GM10248 (cell line): Measurements from ENCODE around the gene OBI1.
A peak's percentile ranks its signal among the peaks of the same experiment; 100 is the strongest.

Experiments
- CTCF ChIA-PET: fragments of 300-600 bp; sonication (Branson Sonifier 250); formaldehyde crosslinking; extraction: SDS; loops from one replicate; lab custom pipeline; 2021; ENCODE audit warnings: antibody characterized with exemption; lab: Yijun Ruan, JAX
- POLR2A ChIA-PET: fragments of 350-650 bp; sonication (Branson Sonifier 250); formaldehyde crosslinking; extraction: SDS; loops from one replicate; lab custom pipeline; 2020; ENCODE audit warnings: antibody characterized with exemption; lab: Yijun Ruan, JAX
- DNase-seq: peaks from one replicate; pipeline ENCODE4 v3.0.0; 2012; ENCODE audit errors: extremely low spot score
- CTCF ChIP-seq: IDR thresholded peaks from 2 replicates; pipeline ENCODE4 v1.5.1; 2012; ENCODE audit warnings: mild to moderate bottlenecking, low read depth; ENCODE audit errors: extremely low read depth, missing control alignments, control extremely low read depth

The OBI1 gene

GRCh38 chr13:78680576-78681350 is 21.8 kb upstream of the OBI1 start:
- ChIA-PET POLR2A (no interaction called here), CTCF (interaction anchor here (1.0 kb wide), 2 partner anchors 23 to 140 kb away, joined by 3 read pairs; no protein-coding TSS in a partner anchor)
- DNase-seq, result no peak
- no peak for TF ChIP-seq CTCF

- CTCF ChIA-PET, result interaction anchor here (1.0 kb wide), 2 partner anchors 22 to 141 kb away, joined by 3 read pairs; no protein-coding TSS in a partner anchor
- POLR2A ChIA-PET, result no interaction called here
- DNase-seq, result no peak
- no peak for TF ChIP-seq CTCF
Measured at GRCh38 chr13:78680115-78680561, 21.2 kb upstream of the OBI1 start.

GRCh38 chr13:78679329-78679728 is 20.4 kb upstream of the OBI1 start:
- POLR2A ChIA-PET, result no interaction called here
- TF ChIP-seq CTCF, result no peak
- no peak for DNase-seq
- CTCF ChIA-PET, result no interaction called here

- ChIA-PET CTCF (no interaction called here), POLR2A (no interaction called here)
- DNase-seq, result no peak
- TF ChIP-seq CTCF, result no peak
Measured at GRCh38 chr13:78675112-78675511, 16.2 kb upstream of the OBI1 start.

GRCh38 chr13:78674638-78675037 is 15.7 kb upstream of the OBI1 start:
- ChIA-PET POLR2A (no interaction called here), CTCF (no interaction called here)
- DNase-seq, result no peak
- no peak for TF ChIP-seq CTCF

GRCh38 chr13:78662467-78662866 is 3.5 kb upstream of the OBI1 start:
- ChIA-PET CTCF (interaction anchor here (0.7 kb wide), 1 partner anchor 17 kb away, joined by 3 read pairs; no protein-coding TSS in a partner anchor), POLR2A (no interaction called here)
- DNase-seq, result peak; percentile 13
- no peak for TF ChIP-seq CTCF
